OCI-LY7 (cell line): Measurements from ENCODE around the gene MED8.

Experiments
- EZH2phosphoT487 ChIP-seq: fragments of 200-600 bp; sonication (generic); IDR thresholded peaks from 2 replicates; pipeline ENCODE4 v1.6.1; 2018; ENCODE audit warnings: low read depth, borderline replicate concordance, mild to moderate bottlenecking, mixed run types, antibody characterized with exemption, low read length, moderate library complexity, mixed read lengths
- TF ChIP-seq, protein P1 (sequence below): fragments of 200-600 bp; sonication (generic); conservative IDR thresholded peaks from 2 replicates; pipeline ENCODE4 v1.5.1; 2014; ENCODE audit warnings: mild to moderate bottlenecking, antibody characterized with exemption, low read length, moderate library complexity, mixed read lengths

DNA sequence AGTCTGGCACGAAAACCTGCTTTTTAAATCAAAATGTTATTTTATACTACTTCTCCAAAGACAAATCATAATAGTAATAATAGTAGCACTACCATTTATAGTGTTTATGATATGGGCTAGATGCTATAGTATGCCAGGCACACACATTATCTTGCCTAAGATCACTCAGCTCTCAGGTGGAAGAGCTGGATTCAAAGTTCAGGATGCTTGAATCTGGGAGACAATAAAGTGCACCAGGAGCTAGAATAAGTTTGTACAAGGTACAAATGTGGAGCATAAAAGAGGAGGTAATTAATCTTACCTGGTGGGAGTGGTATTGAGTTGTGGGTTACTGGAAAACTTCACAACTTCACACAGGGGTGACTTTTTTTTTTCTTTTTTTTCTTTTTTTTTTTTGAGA is 11.8 kb downstream of the MED8 start:
- TF ChIP-seq, protein P1, sequence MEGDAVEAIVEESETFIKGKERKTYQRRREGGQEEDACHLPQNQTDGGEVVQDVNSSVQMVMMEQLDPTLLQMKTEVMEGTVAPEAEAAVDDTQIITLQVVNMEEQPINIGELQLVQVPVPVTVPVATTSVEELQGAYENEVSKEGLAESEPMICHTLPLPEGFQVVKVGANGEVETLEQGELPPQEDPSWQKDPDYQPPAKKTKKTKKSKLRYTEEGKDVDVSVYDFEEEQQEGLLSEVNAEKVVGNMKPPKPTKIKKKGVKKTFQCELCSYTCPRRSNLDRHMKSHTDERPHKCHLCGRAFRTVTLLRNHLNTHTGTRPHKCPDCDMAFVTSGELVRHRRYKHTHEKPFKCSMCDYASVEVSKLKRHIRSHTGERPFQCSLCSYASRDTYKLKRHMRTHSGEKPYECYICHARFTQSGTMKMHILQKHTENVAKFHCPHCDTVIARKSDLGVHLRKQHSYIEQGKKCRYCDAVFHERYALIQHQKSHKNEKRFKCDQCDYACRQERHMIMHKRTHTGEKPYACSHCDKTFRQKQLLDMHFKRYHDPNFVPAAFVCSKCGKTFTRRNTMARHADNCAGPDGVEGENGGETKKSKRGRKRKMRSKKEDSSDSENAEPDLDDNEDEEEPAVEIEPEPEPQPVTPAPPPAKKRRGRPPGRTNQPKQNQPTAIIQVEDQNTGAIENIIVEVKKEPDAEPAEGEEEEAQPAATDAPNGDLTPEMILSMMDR = no peak
- TF ChIP-seq EZH2phosphoT487 = no peak
